Fibroblast of villous mesenchyme (primary cell): Measurements from ENCODE around the gene RHOH. TPM values are rescaled to one million over a fixed set of nuclear protein-coding genes. Genes with fewer than 3 reads are reported as not detected.
"Not testable (repeated sequence)": the region's sequence is repeated elsewhere in the genome, so short reads cannot be mapped to it uniquely, and the experiment has no call there.

Source experiments
- DNase-seq: peaks from one replicate; pipeline ENCODE4 v3.0.0-alpha.2; 2010; ENCODE audit warnings: low read depth
- H3K4me3 ChIP-seq: 2 replicates; pipeline ENCODE4 v1.5.1; 2011; ENCODE audit warnings: low read depth, mild to moderate bottlenecking, low read length
- CTCF ChIP-seq: IDR thresholded peaks from 2 replicates; pipeline ENCODE4 v1.5.1; 2012; ENCODE audit warnings: low read depth, mild to moderate bottlenecking, low read length; ENCODE audit not compliant: insufficient read depth
- total RNA-seq: library from RNA; depleted of rRNA; stranded (reverse); fragments of >200 nt; gene quantifications from 2 replicates; pipeline ENCODE4 v1.2.3, GENCODE V29; 2012

RHOH gene
- under 0.01 TPM in 1 of 2 replicates, not detected in the other for total RNA-seq

- H3K4me3 ChIP-seq = no peak within 1 kb of the TSS
- no peak for DNase-seq
- TF ChIP-seq CTCF = no peak
These were observed at the start of gene RHOH for GRCh38 chr4:40196724-40197281. Gene RHOH (plus strand): TSS chr4:40197031. CDS start chr4:40243387, 46,356 bp downstream.

- not testable (repeated sequence) for H3K4me3 ChIP-seq, DNase-seq
These were observed 49.3 kb upstream of the RHOH start for GRCh38 chr4:40147490-40147889.

- H3K4me3 ChIP-seq = no peak overlapping the region
- peak; percentile 80 for TF ChIP-seq CTCF
- DNase-seq = peak; percentile 73
These were observed 46.9 kb upstream of the RHOH start for GRCh38 chr4:40149960-40150385.

- no peak for TF ChIP-seq CTCF
- peak; percentile 21 for DNase-seq
- no peak overlapping the region for H3K4me3 ChIP-seq
These were observed 45.9 kb upstream of the RHOH start for GRCh38 chr4:40150932-40151331.

GRCh38 chr4:40152637-40153036, 44.2 kb upstream of the RHOH start:
- no peak for TF ChIP-seq CTCF
- no peak for DNase-seq
- no peak overlapping the region for H3K4me3 ChIP-seq

- TF ChIP-seq CTCF = no peak
- no peak overlapping the region for H3K4me3 ChIP-seq
- peak; percentile 56 for DNase-seq
These were observed 39.4 kb upstream of the RHOH start for GRCh38 chr4:40157436-40157835.

- no peak for TF ChIP-seq CTCF
- DNase-seq = no peak
- H3K4me3 ChIP-seq = no peak overlapping the region
These were observed 36.6 kb upstream of the RHOH start for GRCh38 chr4:40160258-40160657.

- no peak for DNase-seq
- H3K4me3 ChIP-seq = no peak overlapping the region
- no peak for TF ChIP-seq CTCF
These were observed 32.4 kb upstream of the RHOH start for GRCh38 chr4:40164459-40164858.
